COLO668 (cell line): ENCODE measurements around the gene INCENP.
"Not testable (repeated sequence)": the region's sequence is repeated elsewhere in the genome, so short reads cannot be mapped to it uniquely, and the experiment has no call there.

Experiments used
- DNase-seq: peaks from one replicate; lab custom pipeline; 2025; ENCODE audit not compliant: unreplicated experiment; lab: John Stamatoyannopoulos, UW

The INCENP gene

GRCh38 chr11:62123669-62124185 lies at the start of gene INCENP:
TSS of gene INCENP (plus strand) at chr11:62124011. CDS start at chr11:62128162, 4,151 bp downstream.
- peak; percentile 96 for DNase-seq

- DNase-seq, result no peak
Observed at GRCh38 chr11:62075438-62075837, 48.4 kb upstream of the INCENP start.

GRCh38 chr11:62077132-62077531 lies 46.7 kb upstream of the INCENP start:
- DNase-seq, result no peak

GRCh38 chr11:62081378-62082291 lies 42.2 kb upstream of the INCENP start:
- peak; percentile 60 for DNase-seq

GRCh38 chr11:62082292-62082657 lies 41.5 kb upstream of the INCENP start:
- no peak for DNase-seq

- DNase-seq, result not testable (repeated sequence)
Observed at GRCh38 chr11:62084801-62085200, 39.0 kb upstream of the INCENP start.

GRCh38 chr11:62087694-62088093 lies 36.1 kb upstream of the INCENP start:
- no peak for DNase-seq

GRCh38 chr11:62088331-62088933 lies 35.4 kb upstream of the INCENP start:
- DNase-seq, result no peak

- DNase-seq, result no peak
Observed at GRCh38 chr11:62103141-62103540, 20.7 kb upstream of the INCENP start.

- DNase-seq, result no peak
Observed at GRCh38 chr11:62103986-62104385, 19.8 kb upstream of the INCENP start.

GRCh38 chr11:62104816-62105653 lies 18.8 kb upstream of the INCENP start:
- DNase-seq, result no peak

GRCh38 chr11:62105667-62106191 lies 18.1 kb upstream of the INCENP start:
- DNase-seq, result no peak

GRCh38 chr11:62108017-62108750 lies 15.6 kb upstream of the INCENP start:
- DNase-seq, result peak; percentile 16

- DNase-seq, result no peak
Observed at GRCh38 chr11:62108971-62109404, 14.8 kb upstream of the INCENP start.

- no peak for DNase-seq
Observed at GRCh38 chr11:62115085-62115694, 8.6 kb upstream of the INCENP start.

- no peak for DNase-seq
Observed at GRCh38 chr11:62116451-62116850, 7.4 kb upstream of the INCENP start.

- no peak for DNase-seq
Observed at GRCh38 chr11:62119569-62119968, 4.2 kb upstream of the INCENP start.

- DNase-seq, result no peak
Observed at GRCh38 chr11:62120001-62120400, 3.8 kb upstream of the INCENP start.

- DNase-seq, result no peak
Observed at GRCh38 chr11:62120431-62120830, 3.4 kb upstream of the INCENP start.

GRCh38 chr11:62122076-62122475 lies 1.7 kb upstream of the INCENP start:
- DNase-seq, result no peak
